NCI-H2196 (cell line): ENCODE data around the gene GSN.

Experiments
- DNase-seq: peaks from one replicate; lab custom pipeline; 2025; ENCODE audit not compliant: unreplicated experiment; lab: John Stamatoyannopoulos, UW

Gene GSN

DNA sequence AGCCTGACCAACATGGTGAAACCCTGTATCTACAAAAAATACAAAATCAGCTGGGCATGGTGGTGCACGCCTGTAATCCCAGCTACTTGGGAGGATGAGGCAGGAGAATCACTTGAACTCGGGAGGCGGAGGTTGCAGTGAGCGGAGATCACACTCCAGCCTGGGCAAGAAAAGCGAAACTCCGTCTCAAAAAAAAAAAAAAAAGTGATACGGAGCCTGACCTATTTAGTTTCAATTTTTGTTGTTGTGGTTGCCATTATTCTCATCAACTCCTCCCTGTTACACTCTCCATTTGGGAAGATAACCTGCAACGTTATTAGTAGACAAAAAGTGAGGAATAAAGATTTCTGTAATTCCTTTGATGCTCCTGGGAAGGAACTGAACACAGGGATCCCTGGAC lies 100.8 kb downstream of the GSN start:
- DNase-seq, result no peak

DNA sequence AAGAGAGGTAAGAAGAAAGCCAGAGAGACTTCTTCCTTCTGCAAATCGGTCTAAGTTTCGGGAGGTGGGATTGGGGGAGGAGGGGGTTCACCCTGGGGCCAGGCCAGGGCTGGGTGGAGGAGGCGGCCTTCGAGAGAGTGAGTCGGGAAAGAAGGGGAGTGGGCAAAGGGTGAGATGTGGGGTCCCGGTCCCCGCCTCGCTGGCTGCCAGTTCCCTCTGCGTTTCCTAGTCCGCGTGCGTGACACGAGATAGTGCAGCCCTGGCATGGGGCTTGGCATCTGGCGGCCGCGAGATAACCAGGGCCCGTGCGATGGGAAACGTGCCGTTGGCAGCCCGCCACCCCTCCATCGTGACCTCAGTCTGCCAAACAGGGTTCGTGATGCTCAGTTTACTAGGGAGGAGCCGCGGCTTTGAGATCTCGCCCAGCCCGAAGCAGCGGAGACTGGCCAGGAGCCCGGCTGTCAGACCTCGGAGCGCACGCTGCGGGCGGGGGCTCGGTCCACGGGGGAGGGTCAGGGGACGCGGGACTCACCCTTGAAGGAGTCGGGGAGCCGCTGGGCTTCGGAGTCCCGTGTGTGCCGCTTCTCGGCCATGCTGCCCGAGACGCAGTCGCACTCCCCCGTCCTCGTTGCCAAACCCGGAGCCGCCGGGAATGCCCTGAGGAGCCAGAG lies 101.8 kb downstream of the GSN start, which contains the start of gene STOM:
TSS of gene STOM (minus strand) at position 656 of the 671 bp plus-strand sequence. CDS start at position 593, 63 bp downstream.
- peak; percentile 78 for DNase-seq

DNA sequence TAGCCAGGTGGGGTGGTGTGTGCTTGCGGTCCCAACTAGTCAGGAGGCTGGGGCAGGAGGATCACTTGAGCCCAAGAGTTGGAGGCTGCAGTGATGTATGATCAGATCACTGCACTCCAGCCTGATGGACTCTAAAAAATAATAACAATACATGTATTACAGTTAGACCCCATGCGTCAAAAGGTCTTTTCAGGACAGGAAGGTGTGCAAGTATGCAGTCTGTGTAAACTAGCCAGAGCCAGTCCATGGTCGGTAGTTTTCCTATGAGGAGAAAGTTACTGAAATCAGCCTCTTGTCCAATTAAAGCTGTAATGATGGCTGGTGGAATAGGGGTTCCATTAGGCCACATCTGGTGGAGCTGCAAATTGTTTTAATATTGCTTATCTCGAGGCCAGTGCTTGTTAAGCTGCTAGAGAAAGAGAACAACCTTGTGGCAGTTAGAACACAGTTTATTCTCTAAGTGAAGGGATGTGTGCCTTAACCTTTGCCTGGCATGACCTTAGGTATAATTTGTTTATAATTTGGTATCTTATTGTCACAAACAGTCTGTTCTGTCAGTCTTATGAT lies 103.6 kb downstream of the GSN start:
- no peak for DNase-seq

DNA sequence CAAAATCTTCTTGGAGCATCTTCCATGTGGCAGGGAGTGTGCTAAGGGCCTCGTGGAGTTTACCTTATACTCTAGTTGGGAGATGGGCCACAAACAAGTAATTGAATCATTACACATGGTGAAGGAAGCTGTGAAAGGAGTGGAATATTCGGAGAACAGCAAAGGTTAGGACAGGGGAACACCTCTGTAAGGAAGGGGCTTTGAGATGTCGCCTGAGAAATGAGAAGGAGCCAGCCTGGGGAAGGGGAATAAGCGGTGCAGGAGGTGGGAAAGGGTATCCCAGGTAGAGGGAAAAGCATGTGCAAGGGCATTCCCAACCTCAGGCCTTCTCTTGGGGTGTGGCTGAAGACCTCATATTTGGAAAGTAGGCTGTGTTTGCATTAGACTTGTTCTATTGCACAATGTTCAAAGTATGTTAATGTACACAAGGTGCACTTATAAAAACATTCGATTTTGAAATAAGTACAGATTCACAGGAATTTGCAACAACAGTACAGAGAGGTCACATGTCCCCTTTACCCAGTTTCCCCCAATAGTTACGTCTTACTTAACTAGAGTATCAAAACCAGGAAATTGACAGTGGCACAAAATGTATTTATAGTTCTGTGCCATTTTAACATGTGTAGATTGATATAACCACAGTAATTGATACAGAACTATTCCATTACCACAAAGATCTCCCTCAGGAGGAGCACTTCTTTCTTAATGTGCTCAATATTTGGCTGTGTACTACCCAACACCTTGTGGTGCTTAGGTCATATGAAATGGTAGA lies 104.5 kb downstream of the GSN start:
- DNase-seq, result no peak

DNA sequence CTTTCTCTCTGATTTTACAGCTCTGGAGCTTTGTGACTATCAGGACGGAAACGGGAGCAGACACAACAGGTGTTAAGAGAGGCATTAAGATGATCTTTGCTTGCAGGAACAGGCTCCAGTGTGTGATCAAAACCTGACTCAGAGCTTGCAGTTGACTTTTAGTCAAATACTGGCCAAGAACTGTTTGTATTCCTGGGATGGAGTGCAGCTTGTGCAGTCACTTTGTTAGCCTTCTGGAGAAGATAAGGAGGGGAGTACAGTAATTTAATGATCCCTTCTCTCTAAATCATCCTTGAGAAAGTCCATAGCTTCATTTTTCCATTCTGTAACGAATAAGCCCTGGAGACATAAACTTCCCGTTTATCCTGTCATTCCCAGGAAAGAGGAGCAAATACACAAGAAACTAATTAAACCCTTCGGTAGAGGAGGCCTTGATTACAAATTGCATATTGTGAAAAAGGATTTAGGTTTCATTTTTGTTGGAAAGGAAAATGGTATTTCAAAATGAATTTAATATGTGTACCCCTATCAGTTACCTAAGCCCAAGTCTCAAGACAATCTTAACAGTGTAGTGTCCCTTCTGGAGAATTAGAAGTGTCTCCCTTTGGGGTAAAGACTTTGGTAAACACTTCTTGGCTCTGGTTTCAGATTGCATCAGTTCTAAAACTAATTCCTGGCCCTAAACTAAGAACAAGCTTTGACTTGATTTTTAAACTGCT lies 105.2 kb downstream of the GSN start:
- no peak for DNase-seq

DNA sequence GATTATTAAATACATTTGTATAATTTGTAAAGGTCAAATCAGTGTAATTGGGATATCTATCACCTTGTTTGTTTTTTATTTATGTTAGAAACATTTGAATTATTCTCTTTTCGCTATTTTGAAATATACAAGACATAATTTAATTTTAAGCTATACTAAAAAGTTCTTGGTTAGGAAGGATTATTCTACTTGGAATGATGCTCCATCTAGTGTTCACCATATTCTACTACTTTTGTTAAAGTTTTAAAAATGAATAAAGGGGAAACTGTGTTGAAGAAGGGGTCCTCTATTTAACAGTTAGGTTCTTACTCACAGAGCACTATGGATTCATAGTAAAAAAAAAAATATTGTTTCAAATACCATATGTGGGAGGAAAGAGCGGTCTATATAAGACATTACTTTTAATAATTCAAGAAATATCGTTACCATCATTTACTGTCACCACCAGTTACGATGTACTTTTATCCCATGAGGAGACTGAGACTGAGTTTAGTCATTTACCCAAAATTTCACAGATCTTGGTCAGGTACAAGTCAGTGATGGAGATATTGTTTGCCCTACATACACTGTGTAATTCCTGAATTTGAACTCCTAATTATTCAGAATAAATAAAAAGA lies 108.4 kb downstream of the GSN start:
- DNase-seq, result no peak

DNA sequence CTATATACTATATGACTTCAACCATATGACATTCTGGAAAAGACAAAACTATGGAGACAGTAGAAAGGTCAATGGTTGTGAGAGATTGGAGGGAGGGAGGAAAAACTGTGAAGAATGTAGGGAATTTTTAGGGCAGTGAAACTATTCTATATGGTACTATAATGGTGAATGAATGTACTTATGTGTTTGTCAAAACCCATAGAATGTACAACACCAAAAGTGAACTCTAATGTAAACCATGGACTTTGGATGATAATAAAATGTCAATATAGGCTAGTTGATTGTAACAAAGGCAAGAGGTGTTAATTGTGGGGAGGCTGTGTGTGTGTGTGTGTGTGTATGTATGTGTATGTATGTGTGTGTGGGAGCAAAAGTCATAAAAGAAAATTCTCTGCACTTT lies 112.9 kb downstream of the GSN start:
- DNase-seq, result no peak
